A549 (cell line): ENCODE data around the gene PHAF1. TPM values are rescaled to one million over a fixed set of nuclear protein-coding genes. Genes with fewer than 3 reads are reported as not detected.

ENCODE experiments used
- ATAC-seq, 2 experiments: fragments of 200-7000 bp in 1 of 2; fragments of >200 bp in 1 of 2; cut with Nextera tagmentation in 1 of 2; cut with Tn5 transposase in 1 of 2; 3 replicates each; pipeline versions ENCODE4 v1.8.0 to v1.9.1; 2018 to 2020; ENCODE audit warnings: mild to moderate bottlenecking in 1 of 2, moderate library complexity in 1 of 2
- CTCF ChIA-PET: fragments of 300-600 bp; sonication (Branson Sonifier 250); formaldehyde crosslinking; extraction: SDS; loops from one replicate; lab custom pipeline; 2021; ENCODE audit warnings: antibody characterized with exemption, inconsistent platforms; lab: Yijun Ruan, JAX
- POLR2A ChIA-PET: fragments of 350-600 bp; formaldehyde crosslinking; extraction: SDS; loops from one replicate; lab custom pipeline; 2021; ENCODE audit warnings: antibody characterized with exemption, inconsistent platforms; lab: Yijun Ruan, JAX
- DNase-seq, 2 experiments: peaks; one replicate each; pipeline versions ENCODE4 v3.0.0 to v3.0.0-alpha.2; 2011 to 2016; ENCODE audit warnings: low read depth in 1 of 2, low spot score in 1 of 2
- FAIRE-seq: peaks from 2 replicates; lab custom pipeline; 2011; peaks lifted over from hg19 to GRCh38; lab: Jason Lieb, UNC
- H3K27ac ChIP-seq, 2 experiments: fragments of >200 bp; sonication (Bioruptor Twin); formaldehyde crosslinking; 3 replicates each; pipeline ENCODE4 v1.5.1; 2016 to 2017
- H3K4me1 ChIP-seq: fragments of >200 bp; sonication (Bioruptor Twin); formaldehyde crosslinking; 3 replicates; pipeline ENCODE4 v1.6.1; 2016
- H3K4me2 ChIP-seq: fragments of >200 bp; sonication (Bioruptor Twin); formaldehyde crosslinking; 3 replicates; pipeline ENCODE4 v1.6.1; 2016
- H3K4me3 ChIP-seq: fragments of >200 bp; sonication (Bioruptor Twin); formaldehyde crosslinking; 3 replicates; pipeline ENCODE4 v1.5.1; 2016
- H3K9me3 ChIP-seq: fragments of >200 bp; sonication (Bioruptor Twin); formaldehyde crosslinking; 3 replicates; pipeline ENCODE4 v1.6.1; 2016
- CBX8 ChIP-seq: fragments of 200-600 bp; sonication (generic); IDR thresholded peaks from 2 replicates; pipeline ENCODE4 v1.6.1; 2016
- CHD2 ChIP-seq: fragments of 150-350 bp; IDR thresholded peaks from 2 replicates; pipeline ENCODE4 v1.6.1; 2014; ENCODE audit warnings: low read length; ENCODE audit not compliant: partially characterized antibody
- E2F6 ChIP-seq: IDR thresholded peaks from 2 replicates; pipeline ENCODE4 v1.6.1; 2012; ENCODE audit warnings: low read depth, borderline replicate concordance
- EHMT2 ChIP-seq: fragments of 200-600 bp; sonication (generic); IDR thresholded peaks from 2 replicates; pipeline ENCODE4 v1.6.1; 2016; ENCODE audit warnings: antibody characterized with exemption, low read depth, mild to moderate bottlenecking, moderate library complexity
- EP300 ChIP-seq, 2 experiments: fragments of >200 bp; sonication (Bioruptor Twin); formaldehyde crosslinking; IDR thresholded peaks; 2 replicates in 1 of 2; 3 replicates in 1 of 2; pipeline ENCODE4 v1.6.1; 2016 to 2017
- FOSB ChIP-seq: fragments of 250-450 bp; sonication (Bioruptor Pico); IDR thresholded peaks from 2 replicates; pipeline ENCODE4 v1.5.0; 2020; ENCODE audit warnings: mild to moderate bottlenecking, moderate library complexity
- FOSL2 ChIP-seq, 2 experiments: fragments of 450-650 bp in 1 of 2; fragments of >200 bp in 1 of 2; sonication (Bioruptor Twin) in 1 of 2; formaldehyde crosslinking; IDR thresholded peaks; 2 replicates each; pipeline versions ENCODE4 v1.5.0 to v1.6.1; 2016 to 2020; ENCODE audit warnings: mild to moderate bottlenecking in 1 of 2, moderate library complexity in 1 of 2
- FOXS1 ChIP-seq: fragments of 250-450 bp; sonication (Bioruptor Pico); IDR thresholded peaks from 2 replicates; pipeline ENCODE4 v1.5.0; 2020; ENCODE audit warnings: mild to moderate bottlenecking, moderate library complexity
- HES2 ChIP-seq: fragments of >200 bp; sonication (Bioruptor Twin); formaldehyde crosslinking; IDR thresholded peaks from 2 replicates; pipeline ENCODE4 v1.6.1; 2016
- HEYL ChIP-seq: fragments of 250-450 bp; sonication (Bioruptor Pico); IDR thresholded peaks from 2 replicates; pipeline ENCODE4 v1.8.0; 2021; ENCODE audit warnings: mild to moderate bottlenecking, moderate library complexity
- HMGXB4 ChIP-seq: fragments of 250-450 bp; sonication (Bioruptor Pico); IDR thresholded peaks from 2 replicates; pipeline ENCODE4 v1.5.0; 2021; ENCODE audit warnings: mild to moderate bottlenecking, moderate library complexity, borderline replicate concordance
- HOXB13 ChIP-seq: fragments of 250-450 bp; sonication (Bioruptor Pico); IDR thresholded peaks from 2 replicates; pipeline ENCODE4 v1.5.0; 2020; ENCODE audit warnings: low read depth, mild to moderate bottlenecking, moderate library complexity
- JUN ChIP-seq, 2 experiments: fragments of >200 bp; sonication (Bioruptor Twin); formaldehyde crosslinking; IDR thresholded peaks; 2 replicates in 1 of 2; 3 replicates in 1 of 2; pipeline ENCODE4 v1.6.1; 2016 to 2017
- JUNB ChIP-seq: fragments of >200 bp; sonication (Bioruptor Twin); formaldehyde crosslinking; IDR thresholded peaks from 2 replicates; pipeline ENCODE4 v1.6.1; 2016
- KDM1A ChIP-seq: fragments of 200-600 bp; sonication (generic); IDR thresholded peaks from 2 replicates; pipeline ENCODE4 v1.6.1; 2016; ENCODE audit warnings: low read depth, mild to moderate bottlenecking
- MAX ChIP-seq: IDR thresholded peaks from 2 replicates; pipeline ENCODE4 v1.6.1; 2012
- MAZ ChIP-seq: fragments of 150-350 bp; IDR thresholded peaks from 2 replicates; pipeline ENCODE4 v1.6.1; 2014; ENCODE audit warnings: antibody characterized with exemption, low read depth, low read length, borderline replicate concordance
- PHF8 ChIP-seq: fragments of 200-600 bp; sonication (generic); IDR thresholded peaks from 2 replicates; pipeline ENCODE4 v1.6.1; 2016; ENCODE audit warnings: low read depth, mild to moderate bottlenecking, antibody characterized with exemption, moderate library complexity, borderline replicate concordance
- RAD21 ChIP-seq, 2 experiments: fragments of >200 bp in 1 of 2; sonication (Bioruptor Twin) in 1 of 2; formaldehyde crosslinking in 1 of 2; IDR thresholded peaks in 1 of 2; conservative IDR thresholded peaks in 1 of 2; 2 replicates in 1 of 2; 3 replicates in 1 of 2; pipeline ENCODE4 v1.6.1; 2012 to 2018; ENCODE audit warnings: inconsistent platforms in 1 of 2
- RARB ChIP-seq: fragments of 250-450 bp; sonication (Bioruptor Pico); IDR thresholded peaks from 2 replicates; pipeline ENCODE4 v1.8.0; 2021; ENCODE audit warnings: mild to moderate bottlenecking, moderate library complexity
- RCOR1 ChIP-seq: fragments of 150-350 bp; IDR thresholded peaks from 2 replicates; pipeline ENCODE4 v1.6.1; 2014; ENCODE audit warnings: antibody characterized with exemption, low read length, low read depth
- RNF2 ChIP-seq: fragments of 200-600 bp; sonication (generic); IDR thresholded peaks from 2 replicates; pipeline ENCODE4 v1.6.1; 2016; ENCODE audit warnings: low read depth, mild to moderate bottlenecking, antibody characterized with exemption, moderate library complexity, borderline replicate concordance
- TFCP2L1 ChIP-seq: fragments of 250-450 bp; sonication (Bioruptor Pico); IDR thresholded peaks from 2 replicates; pipeline ENCODE4 v1.5.0; 2021; ENCODE audit warnings: mild to moderate bottlenecking
- ZFP36 ChIP-seq: fragments of 450-650 bp; IDR thresholded peaks from 2 replicates; pipeline ENCODE4 v1.6.1; 2014; ENCODE audit warnings: borderline replicate concordance; ENCODE audit not compliant: partially characterized antibody
- ZSCAN20 ChIP-seq: fragments of 250-450 bp; sonication (Bioruptor Pico); IDR thresholded peaks from 2 replicates; pipeline ENCODE4 v1.8.0; 2022; ENCODE audit warnings: mild to moderate bottlenecking, moderate library complexity
- WGBS: methylation state at CpG from one replicate; pipeline ENCODE4 v1.1.6; 2017; ENCODE audit errors: missing lambda C conversion rate; 5-methylcytosine and 5-hydroxymethylcytosine counted together
- polyA plus RNA-seq, 4 experiments: library from polyadenylated mRNA; depleted of rRNA in 3 of 4; stranded (reverse); fragments of >200 nt; fragmentation: RNase III in 1 of 4; extraction: RNeasy Plus Mini Kit Qiagen cat#74134 plus additional on column Dnase treatment in 1 of 4; gene quantifications; 2 replicates in 3 of 4; 3 replicates in 1 of 4; pipeline ENCODE4 v1.2.3, GENCODE V29; 2011 to 2017

PHAF1 gene
- polyA plus RNA-seq, 2 of the 4 experiments (the other 2 are of a cell fraction) = 21.6 to 37.6 TPM

GRCh38 chr16:67180166-67180565 is 70.4 kb downstream of the PHAF1 start (continued):
- TF ChIP-seq HMGXB4 (CRISPR knock-in tag) = no peak

- ATAC-seq (no peak), DNase-seq (no peak), FAIRE-seq (no peak)
- Histone ChIP-seq H3K4me1 (peaks cover 33% of the 10 kb centered on the region), H3K4me2 (no peak overlapping the region), H3K4me3 (no peak overlapping the region), H3K9me3 (no peaks in the 10 kb centered on the region), H3K27ac (no peak overlapping the region)
- WGBS = 68% methylated on average over 2 of the region's 2 CpGs
- CTCF ChIA-PET = interaction anchor here (0.6 to 10.7 kb wide), 8 partner anchors 9 to 229 kb away, joined by 3 to 162 read pairs (median 4); partner anchors contain the start of genes B3GNT9 and NOL3
- POLR2A ChIA-PET = interaction anchor here (0.7 to 1.0 kb wide), 2 partner anchors 11 to 67 kb away, joined by 4 to 5 read pairs; partner anchors contain the start of genes NOL3 and SLC9A5
- TF ChIP-seq CBX8 = no peak
- TF ChIP-seq MAX = no peak
- no peak for TF ChIP-seq PHF8
- TF ChIP-seq EP300 (IDR thresholded peaks at IDR 0.05) = no peak
- TF ChIP-seq HEYL (CRISPR knock-in tag) = no peak
- TF ChIP-seq RAD21 (conservative IDR thresholded peaks at IDR 0.05 in 1 of 2, IDR thresholded peaks at IDR 0.05 in 1 of 2) = no peak
- no peak for TF ChIP-seq TFCP2L1 (CRISPR knock-in tag)
- no peak for TF ChIP-seq ZFP36
- no peak for TF ChIP-seq E2F6
- TF ChIP-seq FOXS1 (CRISPR knock-in tag) = no peak
- TF ChIP-seq FOSL2 (IDR thresholded peaks at IDR 0.05) = no peak
- TF ChIP-seq FOSL2 (CRISPR knock-in tag; IDR thresholded peaks at IDR 0.05) = no peak
- no peak for TF ChIP-seq RARB (CRISPR knock-in tag)
These were observed 71.6 kb downstream of the PHAF1 start for GRCh38 chr16:67181346-67181745.

- no peak for DNase-seq
- POLR2A ChIA-PET = interaction anchor here (0.7 kb wide), 1 partner anchor 67 kb away, joined by 5 read pairs; the partner anchor contains the start of gene SLC9A5
- Histone ChIP-seq H3K4me2 (peak overlapping the region; percentile 76), H3K4me1 (peaks cover 38% of the 10 kb centered on the region), H3K4me3 (no peak overlapping the region), H3K27ac (no peak overlapping the region), H3K9me3 (no peaks in the 10 kb centered on the region)
- ATAC-seq = no peak
- TF ChIP-seq RCOR1 = no peak
- TF ChIP-seq JUNB = no peak
- CTCF ChIA-PET = interaction anchor here (1.1 to 10.7 kb wide), 5 partner anchors 10 to 228 kb away, joined by 4 to 162 read pairs (median 44); partner anchors contain the start of gene NOL3
- no peak for FAIRE-seq
- WGBS = 88% methylated on average over 2 of the region's 2 CpGs
These were observed 72.5 kb downstream of the PHAF1 start for GRCh38 chr16:67182288-67182687.

- no peak for TF ChIP-seq ZSCAN20 (CRISPR knock-in tag)
- TF ChIP-seq JUN (IDR thresholded peaks at IDR 0.05) = no peak
- no peak for TF ChIP-seq HES2
- no peak for TF ChIP-seq HOXB13 (CRISPR knock-in tag)
- no peak for TF ChIP-seq FOSB
- no peak for TF ChIP-seq EHMT2
- no peak for TF ChIP-seq RCOR1
- no peak for TF ChIP-seq CHD2
- TF ChIP-seq MAZ = no peak
- peak; percentile 91 for TF ChIP-seq ZFP36
- peak; percentile 67; the same call in 1 of the 2 replicates for TF ChIP-seq KDM1A
- TF ChIP-seq RNF2 = no peak
- Histone ChIP-seq H3K9me3 (no peaks in the 10 kb centered on the region), H3K4me1 (peaks cover 38% of the 10 kb centered on the region), H3K4me2 (peak overlapping the region; percentile 76), H3K4me3 (peak overlapping the region; percentile 66), H3K27ac (peak overlapping the region; percentile 93 to 97)
- DNase-seq (no peak), ATAC-seq (no peak), FAIRE-seq (no peak)
- CTCF ChIA-PET = interaction anchor here (1.1 to 10.7 kb wide), 6 partner anchors 11 to 229 kb away, joined by 4 to 162 read pairs (median 34); partner anchors contain the start of gene NOL3
- POLR2A ChIA-PET = interaction anchor here (0.6 kb wide), 1 partner anchor 155 kb away, joined by 3 read pairs; no protein-coding TSS in a partner anchor
- WGBS = 14% methylated on average over 11 of the region's 11 CpGs
These were observed 73.5 kb downstream of the PHAF1 start for GRCh38 chr16:67183284-67183626.
